Midbrain (tissue), 1 donor: Measurements from ENCODE around the gene EPHB4.
A peak's percentile ranks its signal among the peaks of the same experiment; 100 is the strongest.
"Not testable (repeated sequence)": the region's sequence is repeated elsewhere in the genome, so short reads cannot be mapped to it uniquely, and the experiment has no call there.

Experiments
- DNase-seq: peaks from one replicate; lab custom pipeline; 2025; lab: John Stamatoyannopoulos, UW

Gene EPHB4

GRCh38 chr7:100822236-100823139 lies 4.8 kb downstream of the EPHB4 start:
- no peak for DNase-seq

- DNase-seq = no peak
Observed at GRCh38 chr7:100819586-100819985, 7.7 kb downstream of the EPHB4 start.

GRCh38 chr7:100818825-100819224 lies 8.5 kb downstream of the EPHB4 start:
- no peak for DNase-seq

- DNase-seq = no peak
Observed at GRCh38 chr7:100818366-100818765, 9.0 kb downstream of the EPHB4 start.

- DNase-seq = no peak
Observed at GRCh38 chr7:100817097-100817496, 10.2 kb downstream of the EPHB4 start.

- not testable (repeated sequence) for DNase-seq
Observed at GRCh38 chr7:100816515-100816914, 10.8 kb downstream of the EPHB4 start.

GRCh38 chr7:100812729-100813128 lies 14.6 kb downstream of the EPHB4 start:
- DNase-seq = no peak

- DNase-seq = no peak
Observed at GRCh38 chr7:100811480-100811879, 15.8 kb downstream of the EPHB4 start.

GRCh38 chr7:100808354-100808875 lies 18.9 kb downstream of the EPHB4 start:
- no peak for DNase-seq

- not testable (repeated sequence) for DNase-seq
Observed at GRCh38 chr7:100806883-100807282, 20.4 kb downstream of the EPHB4 start.

- DNase-seq = no peak
Observed at GRCh38 chr7:100806276-100806675, 21.0 kb downstream of the EPHB4 start.

GRCh38 chr7:100804681-100805431 lies 22.5 kb downstream of the EPHB4 start:
- no peak for DNase-seq

- DNase-seq = peak; percentile 68
Observed at GRCh38 chr7:100803398-100804161, 23.7 kb downstream of the EPHB4 start.

- DNase-seq = no peak
Observed at GRCh38 chr7:100802951-100803350, 24.4 kb downstream of the EPHB4 start.

- no peak for DNase-seq
Observed at GRCh38 chr7:100801833-100802568, 25.3 kb downstream of the EPHB4 start.

- peak; percentile 0 for DNase-seq
Observed at GRCh38 chr7:100799037-100799896, 28.1 kb downstream of the EPHB4 start.

GRCh38 chr7:100794741-100795140 lies 32.6 kb downstream of the EPHB4 start:
- no peak for DNase-seq

GRCh38 chr7:100793806-100794660 lies 33.3 kb downstream of the EPHB4 start:
- DNase-seq = no peak

GRCh38 chr7:100791881-100792666 lies 35.2 kb downstream of the EPHB4 start:
- DNase-seq = no peak
